ENCODE data around the gene OR8H3.
"Not testable (repeated sequence)": the region's sequence is repeated elsewhere in the genome, so short reads cannot be mapped to it uniquely, and the experiment has no call there.

OR8H3 gene, protein sequence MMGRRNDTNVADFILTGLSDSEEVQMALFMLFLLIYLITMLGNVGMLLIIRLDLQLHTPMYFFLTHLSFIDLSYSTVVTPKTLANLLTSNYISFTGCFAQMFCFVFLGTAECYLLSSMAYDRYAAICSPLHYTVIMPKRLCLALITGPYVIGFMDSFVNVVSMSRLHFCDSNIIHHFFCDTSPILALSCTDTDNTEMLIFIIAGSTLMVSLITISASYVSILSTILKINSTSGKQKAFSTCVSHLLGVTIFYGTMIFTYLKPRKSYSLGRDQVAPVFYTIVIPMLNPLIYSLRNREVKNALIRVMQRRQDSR

DNA sequence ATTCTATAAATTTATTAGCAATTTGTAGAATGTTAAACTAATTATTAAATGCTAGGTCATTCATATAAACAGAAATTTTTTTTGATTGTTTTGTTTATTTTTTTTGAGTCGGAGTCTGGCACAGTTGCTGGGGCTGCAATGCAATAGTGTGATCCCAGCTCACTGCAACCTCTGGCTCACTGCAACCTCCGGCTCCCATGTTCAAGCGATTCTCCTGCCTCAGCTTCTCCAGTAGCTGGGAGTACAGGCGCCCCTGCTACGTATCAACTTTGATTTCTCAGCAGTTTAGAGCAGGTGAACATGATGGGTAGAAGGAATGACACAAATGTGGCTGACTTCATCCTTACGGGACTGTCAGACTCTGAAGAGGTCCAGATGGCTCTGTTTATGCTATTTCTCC lies at the start of gene OR8H3:
OR8H3 (plus strand) TSS at position 301 of the 400 bp plus-strand sequence; CDS start at position 301, 0 bp downstream.
- no peak for DNase-seq

DNA sequence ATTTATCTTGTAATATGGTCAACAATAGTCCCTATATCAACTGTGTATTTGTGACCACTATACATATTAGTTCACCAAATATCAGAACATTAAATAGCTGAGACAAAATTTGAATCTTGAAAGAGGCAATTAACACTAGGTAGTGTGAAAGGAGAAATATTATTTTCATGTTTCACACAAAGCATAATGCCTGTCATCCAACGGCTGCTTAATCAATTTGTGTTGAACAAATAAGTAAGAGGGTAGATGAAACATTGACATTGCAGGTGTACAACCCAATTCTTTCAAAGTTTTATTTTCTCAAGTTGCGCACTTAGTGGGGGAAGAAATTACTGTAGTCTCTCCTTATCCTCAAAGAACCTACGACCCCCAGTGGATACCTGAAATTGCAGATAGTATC lies 32.5 kb upstream of the OR8H3 start:
- no peak for DNase-seq

DNA sequence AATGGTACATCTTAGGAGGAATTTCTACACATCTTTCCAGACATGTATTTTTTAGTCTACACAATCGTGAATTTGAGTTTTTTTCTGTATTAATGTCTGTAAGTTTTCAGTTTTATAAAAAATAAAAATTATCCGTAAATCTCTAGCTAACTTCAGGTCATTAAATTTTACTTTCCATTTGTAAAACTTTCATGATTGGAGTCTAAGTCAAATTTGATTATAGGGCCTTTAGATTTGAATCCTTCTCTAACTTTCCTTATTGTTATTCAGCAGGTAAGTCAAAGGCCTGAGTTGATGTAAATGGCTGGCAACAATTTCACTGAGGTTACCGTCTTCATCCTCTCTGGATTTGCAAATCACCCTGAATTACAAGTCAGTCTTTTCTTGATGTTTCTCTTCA lies 29.2 kb upstream of the OR8H3 start, which contains the start of gene OR8I2:
OR8I2 (plus strand) TSS at position 301 of the 400 bp plus-strand sequence; CDS start at position 301, 0 bp downstream.
- no peak for DNase-seq

DNA sequence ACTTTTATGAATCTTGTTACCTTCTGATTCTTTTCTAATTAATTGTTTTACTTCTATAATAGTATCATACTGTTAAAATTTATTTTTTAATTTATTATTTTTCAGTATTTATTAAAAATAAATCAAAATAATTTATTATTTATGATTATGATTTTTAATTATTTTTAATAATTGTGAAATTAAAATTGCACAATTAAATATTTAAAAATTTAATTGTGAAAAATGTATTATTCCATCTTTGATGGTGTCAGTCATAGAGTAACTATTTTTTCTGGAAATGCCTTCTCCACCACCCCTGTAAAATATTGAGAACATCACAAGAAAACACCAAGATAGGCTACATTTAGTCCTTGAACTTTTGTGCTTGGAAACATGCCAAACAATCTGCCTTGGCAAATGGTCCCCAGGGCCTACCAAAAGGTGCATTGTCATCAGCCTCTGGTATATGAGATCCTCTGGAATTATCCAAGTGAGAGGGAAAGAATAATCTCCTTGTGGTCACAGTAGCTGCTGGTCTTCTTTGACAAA lies 18.9 kb upstream of the OR8H3 start, which contains the start of gene OR8H2:
OR8H2 (plus strand) TSS at position 478 of the 528 bp plus-strand sequence. CDS start 1,356 bp downstream, outside the sequence.
- no peak for DNase-seq

GRCh38 chr11:56140151-56140661 lies 18.0 kb downstream of the OR8H3 start, which contains the start of gene OR8J3:
Gene OR8J3 (minus strand): TSS chr11:56140201. CDS start chr11:56137718, 2,483 bp downstream.
- DNase-seq: no peak

- DNase-seq: not testable (repeated sequence)
Observed at GRCh38 chr11:56143681-56144080, 21.5 kb downstream of the OR8H3 start.

DNA sequence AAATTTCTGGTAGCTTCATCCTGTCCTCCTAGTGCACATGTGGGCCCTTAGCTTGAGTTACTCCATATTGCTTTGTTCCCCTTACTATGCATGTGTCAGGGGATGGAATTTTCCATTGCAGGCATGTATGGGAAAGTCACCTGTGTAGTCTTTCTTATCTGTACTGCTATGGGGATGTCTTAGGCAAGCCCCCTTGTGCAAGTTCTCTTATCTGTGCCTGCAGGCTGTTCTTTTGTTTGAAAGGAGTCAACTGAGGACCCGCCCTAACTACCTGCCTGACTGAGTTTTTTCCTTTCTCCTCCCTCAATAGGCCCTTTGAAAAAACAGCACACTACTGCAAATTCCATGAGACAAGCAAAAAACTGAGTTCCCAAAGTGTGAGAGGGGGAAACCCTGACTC lies 29.2 kb downstream of the OR8H3 start:
- no peak for DNase-seq

- no peak for DNase-seq
Observed at GRCh38 chr11:56152333-56152732, 30.2 kb downstream of the OR8H3 start.

- DNase-seq: no peak
Observed at GRCh38 chr11:56160217-56160616, 38.0 kb downstream of the OR8H3 start, which contains the start of gene OR8K5. Gene OR8K5 (minus strand): TSS chr11:56160317. CDS start chr11:56160317, 0 bp downstream.

GRCh38 chr11:56163804-56164203 lies 41.6 kb downstream of the OR8H3 start:
- no peak for DNase-seq

- no peak for DNase-seq
Observed at GRCh38 chr11:56172256-56172830, 50.2 kb downstream of the OR8H3 start.
